Muscle of leg (tissue), 11 donors: ENCODE measurements around the gene PTPRN2. TPM values are rescaled to one million over a fixed set of nuclear protein-coding genes. Genes with fewer than 3 reads are reported as not detected.

Experiments used
- DNase-seq: peaks from one replicate; pipeline ENCODE4 v3.0.0; 2013
- H3K27ac ChIP-seq: one replicate; pipeline ENCODE4 v1.5.1; 2013; ENCODE audit warnings: mild to moderate bottlenecking, low read length, control low read depth
- H3K27me3 ChIP-seq: one replicate; pipeline ENCODE4 v1.6.1; 2013; ENCODE audit warnings: low read length; ENCODE audit not compliant: control insufficient read depth, insufficient read depth
- H3K36me3 ChIP-seq: one replicate; pipeline ENCODE4 v1.6.1; 2013; ENCODE audit warnings: low read length; ENCODE audit not compliant: control insufficient read depth, insufficient read depth
- H3K4me1 ChIP-seq: one replicate; pipeline ENCODE4 v1.6.1; 2013; ENCODE audit warnings: low read length; ENCODE audit not compliant: control insufficient read depth, insufficient read depth
- H3K4me3 ChIP-seq: one replicate; pipeline ENCODE4 v1.5.1; 2013; ENCODE audit warnings: low read length, control low read depth
- H3K9me3 ChIP-seq: replicated peaks from 2 replicates; pipeline ENCODE4 v1.6.1; 2013; ENCODE audit warnings: low read depth, low read length; ENCODE audit not compliant: control insufficient read depth
- WGBS: methylation state at CpG from one replicate; pipeline ENCODE4 v1.1.5; 2013; ENCODE audit warnings: missing lambda C conversion rate; ENCODE audit not compliant: insufficient coverage; 5-methylcytosine and 5-hydroxymethylcytosine counted together
- polyA plus RNA-seq, 8 donors: library from polyadenylated mRNA; unstranded; fragments of 120-200 nt; gene quantifications; one replicate each; pipeline versions ENCODE4 v1.2.1 to v1.2.3, GENCODE V29; 2013; ENCODE audit warnings: inconsistent platforms in 1 of 8, low replicate concordance in 1 of 8; ENCODE audit not compliant: insufficient read length in 8 of 8, insufficient read depth in 1 of 8
- total RNA-seq: library from RNA; stranded (reverse); fragments of 120-200 nt; gene quantifications from one replicate; pipeline ENCODE4 v1.2.4, GENCODE V29; 2013

The PTPRN2 gene
- total and polyA plus RNA-seq, 9 donors, result 1.4 to 2.9 (median 2.3) TPM

GRCh38 chr7:158093156-158093796 lies 494.3 kb downstream of the PTPRN2 start:
- no peaks in the 10 kb centered on the region for H3K9me3 ChIP-seq
- H3K27ac ChIP-seq, result no peak overlapping the region
- no peaks in the 10 kb centered on the region for H3K4me1 ChIP-seq
- 65% methylated on average over 17 of the region's 20 CpGs for WGBS
- no peak overlapping the region for H3K4me3 ChIP-seq
- peaks cover 8% of the 10 kb centered on the region for H3K27me3 ChIP-seq
- no peak for DNase-seq
- H3K36me3 ChIP-seq, result no peaks in the 10 kb centered on the region

- H3K4me3 ChIP-seq, result no peak overlapping the region
- 80% methylated on average over 9 of the region's 14 CpGs for WGBS
- H3K27me3 ChIP-seq, result no peaks in the 10 kb centered on the region
- DNase-seq, result no peak
- no peak overlapping the region for H3K27ac ChIP-seq
- peaks cover 2% of the 10 kb centered on the region for H3K9me3 ChIP-seq
- no peaks in the 10 kb centered on the region for H3K4me1 ChIP-seq
- H3K36me3 ChIP-seq, result no peaks in the 10 kb centered on the region
Observed at GRCh38 chr7:158087196-158087595, 500.4 kb downstream of the PTPRN2 start.

GRCh38 chr7:158085741-158086695 lies 501.6 kb downstream of the PTPRN2 start:
- DNase-seq, result no peak
- H3K27ac ChIP-seq, result no peak overlapping the region
- H3K36me3 ChIP-seq, result no peaks in the 10 kb centered on the region
- H3K9me3 ChIP-seq, result peaks cover 2% of the 10 kb centered on the region
- H3K4me1 ChIP-seq, result no peaks in the 10 kb centered on the region
- H3K27me3 ChIP-seq, result no peaks in the 10 kb centered on the region
- 83% methylated on average over 18 of the region's 30 CpGs for WGBS
- no peak overlapping the region for H3K4me3 ChIP-seq

GRCh38 chr7:158084555-158084954 lies 503.1 kb downstream of the PTPRN2 start:
- H3K27ac ChIP-seq, result no peak overlapping the region
- no peaks in the 10 kb centered on the region for H3K4me1 ChIP-seq
- H3K9me3 ChIP-seq, result peaks cover 2% of the 10 kb centered on the region
- 91% methylated on average over 16 of the region's 18 CpGs for WGBS
- H3K36me3 ChIP-seq, result no peaks in the 10 kb centered on the region
- H3K4me3 ChIP-seq, result no peak overlapping the region
- H3K27me3 ChIP-seq, result no peaks in the 10 kb centered on the region
- DNase-seq, result no peak

GRCh38 chr7:158083526-158084310 lies 503.9 kb downstream of the PTPRN2 start:
- no peak overlapping the region for H3K27ac ChIP-seq
- DNase-seq, result no peak
- no peaks in the 10 kb centered on the region for H3K4me1 ChIP-seq
- H3K36me3 ChIP-seq, result no peaks in the 10 kb centered on the region
- H3K27me3 ChIP-seq, result no peaks in the 10 kb centered on the region
- no peak overlapping the region for H3K4me3 ChIP-seq
- WGBS, result 89% methylated on average over 25 of the region's 28 CpGs
- peaks cover 2% of the 10 kb centered on the region for H3K9me3 ChIP-seq

GRCh38 chr7:158082761-158083160 lies 504.9 kb downstream of the PTPRN2 start:
- no peak overlapping the region for H3K4me3 ChIP-seq
- H3K4me1 ChIP-seq, result no peaks in the 10 kb centered on the region
- H3K27me3 ChIP-seq, result no peaks in the 10 kb centered on the region
- H3K36me3 ChIP-seq, result no peaks in the 10 kb centered on the region
- H3K9me3 ChIP-seq, result peaks cover 2% of the 10 kb centered on the region
- no peak overlapping the region for H3K27ac ChIP-seq
- 88% methylated on average over 8 of the region's 8 CpGs for WGBS
- no peak for DNase-seq

GRCh38 chr7:158080899-158081445 lies 506.7 kb downstream of the PTPRN2 start:
- H3K36me3 ChIP-seq, result no peaks in the 10 kb centered on the region
- no peaks in the 10 kb centered on the region for H3K4me1 ChIP-seq
- no peak for DNase-seq
- no peaks in the 10 kb centered on the region for H3K9me3 ChIP-seq
- H3K27me3 ChIP-seq, result no peaks in the 10 kb centered on the region
- no peak overlapping the region for H3K4me3 ChIP-seq
- no peak overlapping the region for H3K27ac ChIP-seq
- WGBS, result 86% methylated on average over 15 of the region's 21 CpGs

GRCh38 chr7:158077934-158078910 lies 509.4 kb downstream of the PTPRN2 start:
- Histone ChIP-seq H3K4me3 (no peak overlapping the region), H3K36me3 (no peaks in the 10 kb centered on the region), H3K9me3 (no peaks in the 10 kb centered on the region), H3K4me1 (no peaks in the 10 kb centered on the region), H3K27me3 (peaks cover 2% of the 10 kb centered on the region), H3K27ac (no peak overlapping the region)
- 83% methylated on average over 13 of the region's 22 CpGs for WGBS
- DNase-seq, result no peak

- no peak for DNase-seq
- no peak overlapping the region for H3K4me3 ChIP-seq
- no peak overlapping the region for H3K27ac ChIP-seq
- H3K27me3 ChIP-seq, result peaks cover 2% of the 10 kb centered on the region
- no peaks in the 10 kb centered on the region for H3K9me3 ChIP-seq
- no peaks in the 10 kb centered on the region for H3K36me3 ChIP-seq
- 60% methylated on average over 14 of the region's 21 CpGs for WGBS
- no peaks in the 10 kb centered on the region for H3K4me1 ChIP-seq
Observed at GRCh38 chr7:158077151-158077840, 510.3 kb downstream of the PTPRN2 start.
